ENCODE measurements around the gene CKAP4.

- no peak for TF ChIP-seq CTCF (IDR thresholded peaks at IDR 0.05)
- TF ChIP-seq POLR2A (IDR thresholded peaks at IDR 0.05) = no peak
Observed at GRCh38 chr12:106287364-106287763, 39.5 kb upstream of the CKAP4 start.
